DOHH2 (cell line): ENCODE data around the gene TMEM271.

Experiments used
- H3F3A ChIP-seq: fragments of 200-600 bp; sonication (generic), shearing (Covaris generic); 2 replicates; pipeline ENCODE4 v1.6.0; 2016; ENCODE audit warnings: antibody characterized with exemption, mild to moderate bottlenecking; ENCODE audit not compliant: control insufficient read depth, insufficient read depth
- H3K27ac ChIP-seq: fragments of 200-600 bp; sonication (generic); 2 replicates; pipeline ENCODE4 v1.5.1; 2014; ENCODE audit warnings: low read depth, mild to moderate bottlenecking, low read length, moderate library complexity
- H3K27me3 ChIP-seq: fragments of 200-600 bp; sonication (generic); 2 replicates; pipeline ENCODE4 v1.6.1; 2014; ENCODE audit warnings: mild to moderate bottlenecking, low read length, mixed read lengths; ENCODE audit not compliant: control insufficient read depth
- H3K36me3 ChIP-seq: fragments of 200-600 bp; sonication (generic); 2 replicates; pipeline ENCODE4 v1.6.1; 2014; ENCODE audit warnings: mild to moderate bottlenecking, low read length, moderate library complexity, mixed read lengths; ENCODE audit not compliant: control insufficient read depth
- H3K4me1 ChIP-seq: fragments of 200-600 bp; sonication (generic); 2 replicates; pipeline ENCODE4 v1.6.1; 2014; ENCODE audit warnings: mild to moderate bottlenecking, low read length, mixed read lengths; ENCODE audit not compliant: control insufficient read depth
- H3K4me2 ChIP-seq: fragments of 200-600 bp; sonication (generic); 2 replicates; pipeline ENCODE4 v1.6.0; 2014; ENCODE audit warnings: mild to moderate bottlenecking, low read length, moderate library complexity
- H3K4me3 ChIP-seq: fragments of 200-600 bp; sonication (generic); 2 replicates; pipeline ENCODE4 v1.5.1; 2014; ENCODE audit warnings: mild to moderate bottlenecking, low read length, mixed read lengths
- H3K79me2 ChIP-seq: fragments of 200-600 bp; sonication (generic); 2 replicates; pipeline ENCODE4 v1.6.1; 2014; ENCODE audit warnings: mild to moderate bottlenecking, low read length, mixed read lengths; ENCODE audit not compliant: control insufficient read depth
- H3K9me2 ChIP-seq: fragments of 200-600 bp; sonication (generic); replicated peaks from 2 replicates; pipeline ENCODE4 v1.6.1; 2014; ENCODE audit warnings: mild to moderate bottlenecking, low read length, mixed read lengths; ENCODE audit not compliant: control insufficient read depth
- H3K9me3 ChIP-seq: fragments of 200-600 bp; sonication (generic); 2 replicates; pipeline ENCODE4 v1.6.1; 2014; ENCODE audit warnings: antibody characterized with exemption, low read length, mixed read lengths; ENCODE audit not compliant: control insufficient read depth, insufficient read depth
- H4K20me1 ChIP-seq: fragments of 200-600 bp; sonication (generic); 2 replicates; pipeline ENCODE4 v1.6.0; 2014; ENCODE audit warnings: low read depth, mild to moderate bottlenecking, antibody characterized with exemption, low read length, moderate library complexity; ENCODE audit not compliant: control insufficient read depth, insufficient read depth
- CTCF ChIP-seq: fragments of 200-600 bp; sonication (generic); IDR thresholded peaks from one replicate; pipeline ENCODE4 v1.5.1; 2014; ENCODE audit warnings: antibody characterized with exemption, mild to moderate bottlenecking, low read depth, low read length; ENCODE audit not compliant: poor library complexity, severe bottlenecking
- EZH2phosphoT487 ChIP-seq: fragments of 200-600 bp; sonication (generic); IDR thresholded peaks from 2 replicates; pipeline ENCODE4 v1.6.1; 2017; ENCODE audit warnings: borderline replicate concordance, mild to moderate bottlenecking, antibody characterized with exemption, low read length, moderate library complexity, mixed read lengths

Gene TMEM271

DNA sequence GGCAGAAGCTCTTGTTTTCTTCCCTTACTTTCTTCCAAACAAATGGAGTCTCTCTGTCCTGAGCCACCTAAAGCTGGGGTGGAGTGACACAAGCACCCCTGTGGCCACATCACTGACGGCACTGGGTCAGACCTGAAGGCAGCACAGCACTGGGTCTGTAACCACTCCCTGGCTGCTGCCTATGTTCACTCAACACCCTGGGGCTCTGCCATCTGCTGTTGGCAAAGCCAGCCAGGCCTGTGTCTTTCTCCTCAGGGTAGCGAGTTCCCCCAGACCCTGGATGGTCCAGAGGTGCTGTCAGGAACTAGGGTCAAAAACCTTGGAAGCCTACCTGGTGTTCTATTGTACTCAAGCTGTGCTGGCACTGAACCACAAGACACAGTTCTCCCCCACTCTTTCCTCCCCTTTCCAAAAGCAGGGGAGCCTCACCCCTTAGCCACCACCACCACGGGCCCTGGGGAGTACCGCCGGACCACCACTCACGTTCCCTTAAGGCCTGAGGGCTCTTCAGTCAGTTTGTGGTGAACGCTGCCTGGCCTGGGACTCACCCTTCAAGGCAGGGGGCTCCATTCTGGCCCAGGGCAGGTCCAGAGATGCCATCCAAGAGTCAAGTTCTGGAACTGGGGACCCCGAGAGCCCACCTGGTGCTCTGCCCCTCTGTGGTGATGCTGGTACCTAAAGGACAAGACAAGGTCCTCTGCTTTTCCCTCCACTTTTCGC is 31.5 kb downstream of the TMEM271 start:
- TF ChIP-seq CTCF (no peak), EZH2phosphoT487 (no peak)
- H3K9me3 ChIP-seq: no peaks in the 10 kb centered on the region
- H3K27ac ChIP-seq: no peak overlapping the region
- H3F3A ChIP-seq: no peaks in the 10 kb centered on the region
- no peaks in the 10 kb centered on the region for H3K9me2 ChIP-seq
- no peaks in the 10 kb centered on the region for H4K20me1 ChIP-seq
- no peaks in the 10 kb centered on the region for H3K79me2 ChIP-seq
- H3K4me1 ChIP-seq: no peaks in the 10 kb centered on the region
- H3K4me2 ChIP-seq: no peak overlapping the region
- H3K4me3 ChIP-seq: no peak overlapping the region
- H3K36me3 ChIP-seq: no peaks in the 10 kb centered on the region
- H3K27me3 ChIP-seq: no peaks in the 10 kb centered on the region

- no peaks in the 10 kb centered on the region for H3K36me3 ChIP-seq
- H3K4me1 ChIP-seq: no peaks in the 10 kb centered on the region
- TF ChIP-seq EZH2phosphoT487: no peak
- TF ChIP-seq CTCF: no peak
- no peaks in the 10 kb centered on the region for H3K9me3 ChIP-seq
- H3K9me2 ChIP-seq: no peaks in the 10 kb centered on the region
- H3K79me2 ChIP-seq: no peaks in the 10 kb centered on the region
- H3F3A ChIP-seq: no peaks in the 10 kb centered on the region
- H3K4me2 ChIP-seq: no peak overlapping the region
- H3K27ac ChIP-seq: no peak overlapping the region
- no peaks in the 10 kb centered on the region for H4K20me1 ChIP-seq
- H3K4me3 ChIP-seq: no peak overlapping the region
- no peaks in the 10 kb centered on the region for H3K27me3 ChIP-seq
Observed at GRCh38 chr4:541271-541670, 34.8 kb downstream of the TMEM271 start.

- Histone ChIP-seq H3K9me2 (no peaks in the 10 kb centered on the region), H3K4me3 (no peak overlapping the region), H3K79me2 (no peaks in the 10 kb centered on the region), H3K27me3 (no peaks in the 10 kb centered on the region), H3K4me2 (no peak overlapping the region), H3K9me3 (no peaks in the 10 kb centered on the region; the same call in 1 of the 2 replicates), H3K4me1 (no peaks in the 10 kb centered on the region), H3K36me3 (peaks cover 2% of the 10 kb centered on the region), H4K20me1 (no peaks in the 10 kb centered on the region), H3K27ac (no peak overlapping the region), H3F3A (no peaks in the 10 kb centered on the region)
- TF ChIP-seq CTCF (no peak), EZH2phosphoT487 (no peak)
Observed at GRCh38 chr4:538542-539142, 37.5 kb downstream of the TMEM271 start.
